Measurements from ENCODE around the gene SERPINB10.
A peak's percentile ranks its signal among the peaks of the same experiment; 100 is the strongest.
"Not testable (repeated sequence)": the region's sequence is repeated elsewhere in the genome, so short reads cannot be mapped to it uniquely, and the experiment has no call there.

The SERPINB10 gene

DNA sequence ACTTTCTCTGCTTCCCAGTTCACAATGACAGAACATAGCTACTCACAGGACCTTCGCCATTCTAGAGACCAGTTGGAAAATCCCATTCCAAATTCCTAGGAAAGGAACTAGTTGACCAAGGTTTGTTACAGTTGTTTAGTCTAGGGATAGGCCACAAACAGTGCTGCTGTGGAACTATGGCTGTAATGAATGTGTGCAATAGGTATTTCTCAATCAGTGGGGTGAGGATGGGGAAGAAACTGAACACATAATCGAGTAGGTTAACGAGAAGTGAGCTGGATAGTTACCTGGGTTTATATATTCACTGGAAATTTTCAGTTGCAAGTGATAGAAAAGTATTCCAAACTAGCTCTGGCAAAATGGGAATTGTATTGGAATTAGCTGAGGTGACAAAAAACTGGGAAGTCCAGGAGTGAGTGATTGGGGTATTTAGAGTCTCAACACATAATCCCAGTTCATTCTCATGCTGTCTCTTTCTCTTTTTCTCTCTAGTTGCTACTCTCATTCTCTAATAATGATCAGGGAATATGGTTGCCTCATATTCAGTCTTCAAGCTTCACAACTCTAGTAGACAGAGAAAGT, 23.1 kb downstream of the SERPINB10 start:
- TF ChIP-seq TAF1 (IDR thresholded peaks at IDR 0.05; ENCODE audit: low read depth, low read length): no peak
- no peak for DNase-seq (ENCODE audit: insufficient read length, low spot score)
- no peak for FAIRE-seq

DNA sequence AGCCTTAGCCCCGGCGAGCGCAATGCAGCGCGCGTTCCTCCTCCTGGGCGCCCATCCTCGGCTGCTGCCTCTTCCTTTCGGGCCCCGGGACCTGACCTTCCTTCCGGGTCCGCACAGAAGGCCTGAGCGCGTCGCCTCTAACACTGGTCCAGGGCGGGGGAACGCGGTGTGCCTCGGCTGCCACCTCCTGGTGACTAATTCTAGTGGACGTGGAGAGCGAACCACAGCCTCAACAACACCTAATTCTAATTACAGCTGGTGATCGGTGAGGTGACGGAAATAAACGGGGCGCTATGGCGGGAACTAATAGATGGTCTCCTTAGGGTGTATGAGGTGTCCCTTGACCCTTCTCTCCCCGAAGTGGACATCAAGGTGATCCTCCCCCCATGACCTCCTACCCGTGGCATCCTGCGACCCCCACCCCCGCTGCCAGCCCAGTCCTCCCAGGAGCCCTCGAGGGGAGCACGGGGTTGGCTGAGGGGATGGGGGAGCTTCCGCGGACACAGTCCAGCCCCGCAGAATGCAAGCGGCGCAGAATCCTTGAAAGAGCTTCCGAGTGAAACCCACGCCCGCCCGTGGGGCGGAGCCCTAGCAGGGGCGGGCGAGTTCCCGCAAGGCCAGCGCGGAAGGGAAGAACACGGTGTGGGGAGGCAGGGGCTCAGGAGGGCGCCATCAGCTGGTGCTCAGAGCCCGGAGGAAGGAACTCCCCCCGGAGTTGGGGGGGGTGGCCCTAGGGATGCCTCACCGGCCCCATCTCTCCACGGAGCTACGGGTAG, 28.6 kb downstream of the SERPINB10 start:
- TF ChIP-seq POLR2A (IDR thresholded peaks at IDR 0.05; ENCODE audit: low read depth, low read length) (0 out of 2 replicates have a peak, but pooled peaks have one; percentile 30), TAF1 (IDR thresholded peaks at IDR 0.05; ENCODE audit: low read depth, low read length) (no peak), POU2F2 (IDR thresholded peaks at IDR 0.05; ENCODE audit: low read depth, low read length) (no peak)
- DNase-seq (ENCODE audit: insufficient read length, low spot score) (peak; percentile 65), FAIRE-seq (peak; percentile 98)

DNA sequence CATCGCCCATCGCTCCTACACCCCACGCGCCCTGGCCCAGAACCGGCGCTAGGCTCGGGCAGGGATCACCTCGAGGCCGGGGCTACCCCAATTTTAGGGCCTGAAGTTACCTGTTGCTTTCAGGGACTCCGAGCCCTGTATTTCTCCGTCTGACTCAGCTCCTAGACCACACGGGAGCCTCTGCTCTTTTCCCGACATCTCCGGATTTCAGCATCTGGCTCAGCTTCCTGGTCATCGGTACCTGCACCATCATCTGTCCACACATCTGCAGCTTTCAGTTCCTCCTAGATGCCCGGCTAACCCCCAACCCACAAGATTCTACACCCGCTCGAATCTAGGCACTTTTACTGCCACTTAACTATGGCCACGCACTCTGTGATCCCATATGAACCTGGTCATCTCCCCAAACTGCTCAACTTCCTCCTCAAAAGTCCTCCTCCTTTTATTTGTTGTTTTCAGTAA, 29.2 kb downstream of the SERPINB10 start:
- TF ChIP-seq POLR2A (IDR thresholded peaks at IDR 0.05; ENCODE audit: low read depth, low read length): no peak
- no peak for TF ChIP-seq POLR2AphosphoS5 (IDR thresholded peaks at IDR 0.05; ENCODE audit: low read depth, low read length)
- TF ChIP-seq SPI1 (IDR thresholded peaks at IDR 0.05; ENCODE audit: low read depth, low read length): peak; percentile 87
- TF ChIP-seq POU2F2 (IDR thresholded peaks at IDR 0.05; ENCODE audit: low read depth, low read length): no peak
- TF ChIP-seq TAF1 (IDR thresholded peaks at IDR 0.05; ENCODE audit: low read depth, low read length): no peak
- TF ChIP-seq PAX5 (IDR thresholded peaks at IDR 0.05; ENCODE audit: insufficient read depth, low read length, severe bottlenecking): no peak
- FAIRE-seq (peak; percentile 72), DNase-seq (ENCODE audit: insufficient read length, low spot score) (no peak)

DNA sequence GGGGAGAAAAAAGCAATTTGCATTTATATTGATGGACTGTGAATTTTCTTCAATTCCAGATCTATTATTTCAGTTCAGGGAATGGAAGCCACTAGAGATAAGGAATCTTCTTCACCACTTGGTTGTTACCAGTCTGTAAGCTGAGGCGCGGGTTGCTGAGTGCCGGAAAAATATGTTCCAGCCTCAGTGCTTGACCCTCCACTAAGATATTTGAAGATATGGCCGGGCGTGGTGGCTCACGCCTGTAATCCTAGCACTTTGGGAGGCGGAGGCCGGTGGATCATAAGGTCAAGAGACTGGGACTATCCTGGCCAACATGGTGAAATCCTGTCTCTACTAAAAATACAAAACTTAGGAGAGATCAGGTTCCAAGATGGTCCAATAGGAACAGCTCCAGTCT, 32.2 kb downstream of the SERPINB10 start:
- DNase-seq (ENCODE audit: insufficient read length, low spot score): no peak
- FAIRE-seq: no peak
- TF ChIP-seq POLR2AphosphoS5 (IDR thresholded peaks at IDR 0.05; ENCODE audit: low read depth, low read length) (no peak), POU2F2 (IDR thresholded peaks at IDR 0.05; ENCODE audit: low read depth, low read length) (no peak), TAF1 (IDR thresholded peaks at IDR 0.05; ENCODE audit: low read depth, low read length) (no peak), POLR2A (IDR thresholded peaks at IDR 0.05; ENCODE audit: low read depth, low read length) (no peak), PAX5 (IDR thresholded peaks at IDR 0.05; ENCODE audit: insufficient read depth, low read length, severe bottlenecking) (no peak), SPI1 (IDR thresholded peaks at IDR 0.05; ENCODE audit: low read depth, low read length) (no peak)

DNA sequence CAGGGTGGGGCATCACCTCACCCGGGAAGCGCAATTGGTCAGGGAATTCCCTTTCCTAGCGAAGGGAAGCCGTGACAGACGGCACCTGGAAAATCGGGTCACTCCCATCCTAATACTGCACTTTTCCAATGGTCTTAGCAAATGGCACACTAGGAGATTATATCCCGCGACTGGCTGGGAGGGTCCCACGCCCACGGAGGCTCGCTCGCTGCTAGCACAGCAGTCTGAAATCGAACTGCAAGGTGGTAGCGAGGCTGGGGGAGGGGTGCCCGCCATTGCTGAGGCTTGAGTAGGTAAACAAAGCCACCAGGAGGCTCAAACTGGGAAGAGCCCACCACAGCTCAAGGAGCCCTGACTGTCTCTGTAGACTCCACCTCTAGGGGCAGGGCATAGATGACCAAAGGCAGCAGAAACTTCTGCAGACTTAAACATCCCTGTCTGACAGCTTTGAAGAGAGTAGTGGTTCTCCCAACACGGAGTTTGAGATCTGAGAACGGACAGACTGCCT, 32.8 kb downstream of the SERPINB10 start:
- not testable (repeated sequence) for FAIRE-seq; DNase-seq (ENCODE audit: insufficient read length, low spot score)

DNA sequence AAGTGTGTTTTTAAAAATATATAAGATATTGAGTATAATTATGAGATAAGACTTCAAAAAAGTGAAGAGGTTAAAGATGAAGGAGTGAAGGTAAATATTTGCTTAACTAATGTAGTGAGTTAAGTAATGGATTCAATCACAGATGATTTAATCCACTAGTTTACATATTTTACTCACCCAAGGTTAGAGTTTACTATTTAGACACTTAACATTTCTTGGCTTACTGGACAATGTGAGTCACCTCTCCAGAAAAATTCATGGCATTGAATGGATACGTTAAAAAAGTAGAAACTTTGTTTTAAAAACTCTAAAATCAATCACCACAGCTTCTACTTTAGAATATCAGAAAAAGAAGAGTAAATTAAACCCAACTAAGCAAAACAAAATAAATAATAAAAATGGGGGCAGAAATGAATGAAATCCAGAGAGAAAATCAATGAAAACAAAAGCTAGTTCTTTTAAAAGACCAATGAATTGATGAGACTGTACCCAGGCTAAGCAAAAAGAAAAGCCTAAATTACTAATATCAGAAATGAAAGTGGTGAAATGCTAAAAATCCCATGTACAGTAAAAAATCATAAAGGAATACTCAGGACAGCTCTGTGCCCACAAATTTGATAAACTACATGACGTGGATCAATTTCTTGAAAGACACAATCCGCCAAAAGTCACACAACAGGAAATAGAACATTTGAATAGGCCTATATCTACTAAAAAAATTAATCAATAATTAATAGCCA, 39.5 kb downstream of the SERPINB10 start:
- DNase-seq (ENCODE audit: insufficient read length, low spot score): no peak
- no peak for FAIRE-seq
- TF ChIP-seq POLR2A (IDR thresholded peaks at IDR 0.05; ENCODE audit: low read depth, low read length) (no peak), TAF1 (IDR thresholded peaks at IDR 0.05; ENCODE audit: low read depth, low read length) (no peak), SPI1 (IDR thresholded peaks at IDR 0.05; ENCODE audit: low read depth, low read length) (no peak), POU2F2 (IDR thresholded peaks at IDR 0.05; ENCODE audit: low read depth, low read length) (no peak), PAX5 (IDR thresholded peaks at IDR 0.05; ENCODE audit: insufficient read depth, low read length, severe bottlenecking) (no peak), POLR2AphosphoS5 (IDR thresholded peaks at IDR 0.05; ENCODE audit: low read depth, low read length) (no peak)

DNA sequence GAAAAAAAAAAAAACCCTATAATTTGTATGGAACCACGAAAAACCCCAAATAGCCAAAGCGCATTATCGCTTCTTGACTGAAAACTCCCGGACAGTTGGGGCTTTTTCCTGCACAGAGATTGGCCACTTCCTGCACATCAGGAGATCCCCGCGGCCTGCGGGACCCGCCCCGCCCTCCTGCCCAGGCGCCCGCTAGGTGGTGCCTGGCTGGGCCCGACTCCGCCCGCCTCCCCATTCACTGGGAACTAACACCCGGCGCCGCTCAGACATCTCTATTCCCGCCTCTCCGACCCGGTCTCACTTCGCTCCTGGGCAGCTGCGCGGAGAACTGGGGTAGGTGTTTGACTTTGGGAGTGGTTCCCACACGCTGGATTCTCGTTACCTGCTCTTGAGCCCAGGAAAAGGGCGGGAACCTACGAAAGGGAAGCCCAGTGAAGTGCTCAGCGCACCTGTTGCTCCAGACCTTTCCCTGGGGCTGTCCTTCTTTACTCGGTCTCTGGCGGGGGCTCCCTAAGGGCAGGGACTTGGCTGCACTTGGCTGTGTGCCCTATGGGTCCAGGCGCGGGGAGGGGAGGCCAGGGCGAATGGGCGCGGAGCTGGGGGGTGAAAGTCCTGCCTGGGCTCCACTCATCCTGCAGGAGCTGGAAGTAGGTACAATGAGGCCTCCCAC, 41.4 kb downstream of the SERPINB10 start, which contains the start of gene HMSD:
HMSD (plus strand) TSS at position 234 of the 670 bp plus-strand sequence. CDS start 4,155 bp downstream, outside the sequence.
- DNase-seq (ENCODE audit: insufficient read length, low spot score) (peak; percentile 46), FAIRE-seq (peak; percentile 83)
- peak; percentile 57; the same call in 1 of the 2 replicates for TF ChIP-seq POLR2A (IDR thresholded peaks at IDR 0.05; ENCODE audit: low read depth, low read length)
- TF ChIP-seq POLR2AphosphoS5 (IDR thresholded peaks at IDR 0.05; ENCODE audit: low read depth, low read length): peak; percentile 68
- TF ChIP-seq PAX5 (IDR thresholded peaks at IDR 0.05; ENCODE audit: insufficient read depth, low read length, severe bottlenecking): no peak
- peak; percentile 16; the same call in 1 of the 2 replicates for TF ChIP-seq TAF1 (IDR thresholded peaks at IDR 0.05; ENCODE audit: low read depth, low read length)
- TF ChIP-seq SPI1 (IDR thresholded peaks at IDR 0.05; ENCODE audit: low read depth, low read length): no peak

DNA sequence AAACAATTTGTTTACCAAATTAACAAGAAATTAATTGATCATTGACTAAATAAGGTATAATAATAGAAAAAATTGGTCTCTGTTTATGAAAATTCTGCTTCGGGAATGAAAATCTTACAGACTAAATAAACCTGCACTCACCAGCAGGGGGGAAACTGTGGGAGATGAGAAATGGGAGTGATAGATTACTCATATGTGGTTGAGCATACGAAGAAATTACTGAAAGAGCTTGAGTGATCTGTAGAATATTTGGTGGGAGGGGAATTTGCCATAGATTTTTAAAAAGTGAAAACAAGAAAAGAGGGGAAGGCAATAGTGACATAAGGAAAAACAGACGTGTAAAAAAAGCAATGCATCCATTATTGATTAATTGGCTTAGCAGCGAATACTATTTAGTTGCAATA, 43.5 kb downstream of the SERPINB10 start:
- FAIRE-seq (peak; percentile 75), DNase-seq (ENCODE audit: insufficient read length, low spot score) (no peak)

DNA sequence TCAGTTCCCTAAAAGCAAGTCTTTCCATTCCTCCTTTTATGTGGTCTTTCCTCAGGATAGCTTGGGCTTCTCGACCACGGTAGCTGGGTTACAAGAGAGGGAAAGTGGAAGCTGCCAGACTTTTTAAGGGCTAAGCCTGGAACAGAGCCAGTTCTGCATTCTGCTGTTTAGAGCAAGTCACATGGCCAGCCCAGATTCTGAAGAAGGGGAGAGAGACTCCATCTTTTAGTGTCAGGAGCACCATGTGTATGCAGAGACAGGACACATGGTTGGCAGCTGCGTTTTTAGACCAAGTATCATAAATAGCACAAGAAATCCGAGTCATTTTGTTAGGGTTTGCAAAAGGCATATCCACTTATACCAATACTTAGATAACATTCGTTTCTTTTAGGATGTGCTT, 46.1 kb downstream of the SERPINB10 start:
- TF ChIP-seq POLR2AphosphoS5 (IDR thresholded peaks at IDR 0.05; ENCODE audit: low read depth, low read length): no peak
- no peak for TF ChIP-seq TAF1 (IDR thresholded peaks at IDR 0.05; ENCODE audit: low read depth, low read length)
- TF ChIP-seq POLR2A (IDR thresholded peaks at IDR 0.05; ENCODE audit: low read depth, low read length): no peak
- no peak for TF ChIP-seq POU2F2 (IDR thresholded peaks at IDR 0.05; ENCODE audit: low read depth, low read length)
- FAIRE-seq (no peak), DNase-seq (ENCODE audit: insufficient read length, low spot score) (no peak)

More for the DNA sequence above, 43.5 kb downstream of the SERPINB10 start:
- no peak for TF ChIP-seq POU2F2 (IDR thresholded peaks at IDR 0.05; ENCODE audit: low read depth, low read length)
- TF ChIP-seq PAX5 (IDR thresholded peaks at IDR 0.05; ENCODE audit: insufficient read depth, low read length, severe bottlenecking): no peak
- TF ChIP-seq TAF1 (IDR thresholded peaks at IDR 0.05; ENCODE audit: low read depth, low read length): no peak

Data from GM12891 (cell line).